Kidney capillary endothelial cell (primary cell): ENCODE measurements around the gene EPM2AIP1.
"Not testable (repeated sequence)": the region's sequence is repeated elsewhere in the genome, so short reads cannot be mapped to it uniquely, and the experiment has no call there.

Experiments
- DNase-seq: peaks from one replicate; pipeline ENCODE4 v3.0.0-alpha.2; 2018; ENCODE audit warnings: low spot score

EPM2AIP1 gene

DNA sequence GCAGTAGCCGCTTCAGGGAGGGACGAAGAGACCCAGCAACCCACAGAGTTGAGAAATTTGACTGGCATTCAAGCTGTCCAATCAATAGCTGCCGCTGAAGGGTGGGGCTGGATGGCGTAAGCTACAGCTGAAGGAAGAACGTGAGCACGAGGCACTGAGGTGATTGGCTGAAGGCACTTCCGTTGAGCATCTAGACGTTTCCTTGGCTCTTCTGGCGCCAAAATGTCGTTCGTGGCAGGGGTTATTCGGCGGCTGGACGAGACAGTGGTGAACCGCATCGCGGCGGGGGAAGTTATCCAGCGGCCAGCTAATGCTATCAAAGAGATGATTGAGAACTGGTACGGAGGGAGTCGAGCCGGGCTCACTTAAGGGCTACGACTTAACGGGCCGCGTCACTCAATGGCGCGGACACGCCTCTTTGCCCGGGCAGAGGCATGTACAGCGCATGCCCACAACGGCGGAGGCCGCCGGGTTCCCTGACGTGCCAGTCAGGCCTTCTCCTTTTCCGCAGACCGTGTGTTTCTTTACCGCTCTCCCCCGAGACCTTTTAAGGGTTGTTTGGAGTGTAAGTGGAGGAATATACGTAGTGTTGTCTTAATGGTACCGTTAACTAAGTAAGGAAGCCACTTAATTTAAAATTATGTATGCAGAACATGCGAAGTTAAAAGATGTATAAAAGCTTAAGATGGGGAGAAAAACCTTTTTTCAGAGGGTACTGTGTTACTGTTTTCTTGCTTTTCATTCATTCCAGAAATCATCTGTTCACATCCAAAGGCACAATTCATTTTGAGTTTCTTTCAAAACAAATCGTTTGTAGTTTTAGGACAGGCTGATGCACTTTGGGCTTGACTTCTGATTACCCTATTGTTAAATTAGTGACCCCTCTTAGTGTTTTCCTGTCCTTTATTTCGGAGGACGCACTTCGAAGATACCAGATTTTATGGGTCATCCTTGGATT lies 674 bp upstream of the EPM2AIP1 start, which contains the start of gene MLH1:
Gene MLH1, plus strand, starts transcription at position 193 of the 958 bp plus-strand sequence. Its CDS starts 30 bp downstream, at position 223.
- DNase-seq: peak; percentile 100

DNA sequence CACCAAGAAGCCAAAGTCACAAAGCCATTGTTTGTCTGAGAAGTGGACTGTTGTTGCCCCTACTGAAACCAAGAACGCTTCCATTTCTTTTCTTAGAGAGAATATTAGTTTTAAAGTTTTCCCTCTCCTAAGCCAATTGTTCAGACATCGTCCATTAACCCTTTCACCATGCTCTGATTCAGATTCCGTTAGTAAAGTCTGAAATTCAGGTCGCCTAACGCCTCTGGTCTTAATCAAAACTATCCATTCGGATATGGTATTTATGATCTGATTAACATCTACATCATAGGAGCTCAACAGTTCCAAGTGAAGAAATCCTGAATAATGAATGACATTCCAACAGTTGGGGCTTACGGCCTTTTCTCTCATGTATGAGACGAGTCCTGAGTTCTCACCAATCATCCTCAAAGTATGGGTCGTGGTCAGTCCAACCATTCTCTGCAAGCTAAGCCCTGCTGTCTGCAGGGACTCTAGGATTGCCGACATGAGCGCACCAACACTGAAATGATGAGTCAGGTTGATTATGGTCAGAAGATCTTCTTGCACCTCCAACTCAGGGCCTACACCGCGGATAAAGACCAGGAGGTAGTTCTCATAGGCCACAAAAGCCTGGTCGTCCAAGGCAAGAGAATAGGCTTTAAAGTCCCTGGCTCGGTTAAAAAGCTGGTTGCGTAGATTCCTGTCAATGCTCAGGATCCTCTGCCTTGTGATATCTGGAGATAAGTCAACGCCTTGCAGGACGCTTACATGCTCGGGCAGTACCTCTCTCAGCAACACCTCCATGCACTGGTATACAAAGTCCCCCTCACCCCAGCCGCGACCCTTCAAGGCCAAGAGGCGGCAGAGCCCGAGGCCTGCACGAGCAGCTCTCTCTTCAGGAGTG lies 767 bp downstream of the EPM2AIP1 start:
- DNase-seq: peak; percentile 31

DNA sequence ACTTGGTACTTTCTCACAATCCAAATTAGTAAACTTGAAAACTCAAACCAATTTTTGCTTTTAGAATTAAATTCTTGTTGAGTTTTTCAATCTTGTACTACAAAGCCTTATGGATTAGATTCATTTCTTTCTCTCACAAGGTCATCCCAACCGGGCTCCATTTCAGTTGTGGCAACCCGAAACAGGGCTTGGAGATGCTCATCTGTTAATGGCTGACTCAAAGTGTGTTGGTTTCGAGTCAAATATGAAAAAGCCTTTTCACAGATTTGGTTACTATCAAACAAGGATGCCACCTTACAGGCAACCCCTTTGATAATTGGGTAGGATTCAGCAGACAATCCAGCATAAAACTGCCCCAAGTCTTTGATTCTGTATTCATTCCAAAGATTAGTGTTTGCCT lies 1.8 kb downstream of the EPM2AIP1 start:
- no peak for DNase-seq

DNA sequence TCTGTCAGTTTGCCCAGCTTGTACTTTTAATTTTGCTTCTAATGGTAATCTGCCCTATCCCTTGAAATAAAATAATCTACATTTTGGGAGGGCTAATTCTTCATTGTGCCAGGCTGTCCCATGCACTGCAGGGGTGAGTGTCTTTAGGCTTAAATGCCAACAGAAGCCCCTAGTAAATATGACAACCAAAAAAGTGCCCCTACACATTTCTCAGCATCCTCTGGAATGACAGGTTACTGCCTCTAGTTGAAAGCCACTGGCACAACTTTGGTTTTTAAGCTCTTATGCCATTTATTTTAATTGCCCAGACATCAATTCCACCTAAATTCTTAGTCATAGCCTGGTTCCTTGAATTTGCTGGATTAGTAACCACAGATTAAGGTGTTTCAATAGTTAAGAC lies 3.4 kb downstream of the EPM2AIP1 start:
- DNase-seq: no peak

- DNase-seq: no peak
Measured at GRCh38 chr3:36989005-36989404, 3.9 kb downstream of the EPM2AIP1 start.

DNA sequence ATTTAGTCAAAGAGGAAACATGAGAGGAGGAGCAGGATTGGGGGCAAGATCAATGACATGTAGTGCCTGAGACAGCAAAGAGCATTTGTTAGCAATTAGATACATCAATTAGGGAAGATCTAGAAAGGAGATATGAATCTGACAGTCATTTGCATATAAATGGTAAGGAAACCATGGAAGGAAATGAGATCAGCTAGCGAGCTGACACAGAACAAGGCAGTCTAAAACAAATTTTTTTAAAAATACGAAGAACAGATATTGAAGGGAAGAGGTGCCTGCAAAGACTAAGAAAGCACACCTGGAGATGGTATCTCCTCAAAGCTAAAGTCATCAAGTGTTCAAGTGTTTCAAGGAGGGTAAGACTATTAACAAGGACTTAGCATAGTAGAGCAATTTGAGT lies 4.6 kb downstream of the EPM2AIP1 start:
- no peak for DNase-seq

- no peak for DNase-seq
Measured at GRCh38 chr3:36981006-36981405, 11.9 kb downstream of the EPM2AIP1 start.

DNA sequence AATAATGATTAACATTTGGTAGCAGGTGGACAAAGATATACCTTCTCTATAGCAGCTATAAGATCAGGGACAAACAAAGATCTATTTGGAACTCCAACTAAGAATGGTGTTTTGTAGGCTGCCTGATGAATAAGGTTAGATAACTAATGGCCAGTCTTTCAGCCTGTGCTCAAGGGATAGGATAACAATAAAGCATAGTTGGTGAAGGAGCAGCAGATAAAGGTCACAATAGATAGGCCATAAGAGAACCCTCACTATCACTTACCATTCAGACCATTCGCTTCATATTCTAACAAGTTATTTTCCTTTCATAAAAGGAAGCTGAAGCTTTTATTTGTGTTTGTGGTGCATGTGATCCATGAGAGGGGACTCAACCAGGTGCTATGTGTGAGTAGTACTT lies 19.8 kb downstream of the EPM2AIP1 start:
- no peak for DNase-seq

- no peak for DNase-seq
Measured at GRCh38 chr3:36972163-36972562, 20.8 kb downstream of the EPM2AIP1 start.

- peak; percentile 76 for DNase-seq
Measured at GRCh38 chr3:36969540-36970432, 23.1 kb downstream of the EPM2AIP1 start.

- no peak for DNase-seq
Measured at GRCh38 chr3:36969085-36969484, 23.8 kb downstream of the EPM2AIP1 start.

DNA sequence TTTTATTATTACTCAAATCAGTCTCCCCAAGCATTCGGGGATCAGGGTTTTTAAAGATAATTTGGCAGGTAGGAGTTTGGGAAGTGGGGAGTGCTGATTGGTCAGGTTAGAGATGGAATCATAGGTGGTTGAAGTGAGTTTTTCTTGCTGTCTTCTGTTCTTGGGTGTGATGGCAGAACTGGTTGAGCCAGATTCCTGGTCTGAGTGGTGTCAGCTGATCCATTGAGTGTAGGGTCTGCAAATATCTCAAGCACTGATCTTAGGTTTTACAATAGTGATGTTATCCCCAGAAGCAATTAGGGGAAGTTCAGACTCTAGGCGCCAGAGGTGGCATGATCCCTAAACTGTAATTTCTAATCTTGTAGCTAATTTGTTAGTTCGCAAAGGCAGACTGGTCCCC lies 27.5 kb downstream of the EPM2AIP1 start:
- DNase-seq: no peak

- DNase-seq: no peak
Measured at GRCh38 chr3:36964817-36965216, 28.1 kb downstream of the EPM2AIP1 start.

DNA sequence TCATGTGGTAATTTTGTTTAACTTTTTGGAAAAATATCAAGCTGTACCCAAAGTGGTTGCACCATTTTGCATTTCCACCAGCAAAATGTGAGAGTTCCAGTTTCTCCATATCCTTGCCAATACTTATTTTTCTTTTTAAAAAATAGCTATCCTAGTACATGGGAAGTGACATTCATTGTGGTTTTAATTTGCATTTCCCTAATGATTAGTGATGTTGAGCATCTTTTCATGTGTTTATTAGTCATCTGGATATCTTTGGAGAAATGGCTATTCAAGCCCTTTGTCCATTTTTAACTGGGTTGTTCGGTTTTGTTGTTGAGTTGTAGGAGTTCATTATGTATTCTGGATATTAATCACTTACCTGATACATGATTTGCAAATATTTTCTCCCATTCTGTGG lies 28.6 kb downstream of the EPM2AIP1 start:
- no peak for DNase-seq

DNA sequence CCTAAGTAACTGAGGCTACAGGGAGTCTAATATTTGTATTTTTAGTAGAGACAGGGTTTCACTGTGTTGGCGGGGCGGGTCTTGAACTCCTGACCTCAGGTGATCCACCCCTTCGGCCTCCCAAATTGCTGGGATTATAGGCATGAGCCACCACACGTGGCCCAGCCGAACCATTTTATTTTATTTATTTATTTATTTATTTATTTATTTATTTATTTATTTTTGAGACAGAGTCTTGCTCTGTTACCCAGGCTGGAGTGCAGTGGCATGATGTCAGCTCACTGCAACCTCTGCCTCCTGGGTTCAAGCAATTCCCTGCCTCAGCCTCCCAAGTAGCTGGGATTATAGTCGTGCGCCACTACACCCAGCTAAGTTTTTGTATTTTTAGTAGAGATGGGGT lies 29.9 kb downstream of the EPM2AIP1 start:
- DNase-seq: not testable (repeated sequence)

DNA sequence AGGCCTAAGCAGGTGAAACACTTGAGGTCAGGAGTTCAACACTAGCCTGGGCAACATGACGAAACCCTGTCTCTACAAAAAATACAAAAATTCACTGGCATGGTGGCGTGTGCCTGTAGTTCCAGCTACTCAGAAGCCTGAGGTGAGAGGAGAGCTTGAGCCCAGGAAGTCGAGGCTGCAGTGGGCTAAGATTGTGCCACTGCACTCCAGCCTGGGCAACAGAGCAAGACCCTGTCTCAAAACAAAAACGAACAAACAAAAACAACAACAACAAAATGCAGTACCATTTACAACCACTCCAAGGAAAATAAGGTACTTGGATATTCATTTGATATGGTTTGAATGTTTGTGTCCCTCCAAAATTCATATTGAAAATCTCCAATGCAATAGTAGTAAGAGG lies 32.4 kb downstream of the EPM2AIP1 start:
- no peak for DNase-seq

DNA sequence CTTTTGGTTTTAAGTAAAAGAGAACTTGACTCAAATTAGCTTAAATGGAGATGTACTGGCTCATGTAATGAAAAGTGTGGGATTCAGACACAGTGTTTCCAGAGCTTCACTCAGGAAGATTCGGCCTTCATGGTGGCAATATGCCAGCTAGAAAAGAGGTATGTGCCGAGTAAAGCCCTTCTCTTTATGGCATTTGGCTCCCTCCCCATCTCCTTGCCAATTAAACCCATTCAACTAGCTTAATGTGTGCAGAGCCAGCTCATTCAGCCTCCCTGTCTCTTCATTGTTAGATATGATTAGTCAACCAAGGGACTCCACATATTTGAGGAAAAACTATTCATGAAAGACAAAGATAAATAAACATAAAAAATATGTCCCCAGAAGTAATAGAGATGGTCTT lies 33.1 kb downstream of the EPM2AIP1 start:
- DNase-seq: peak; percentile 3

DNA sequence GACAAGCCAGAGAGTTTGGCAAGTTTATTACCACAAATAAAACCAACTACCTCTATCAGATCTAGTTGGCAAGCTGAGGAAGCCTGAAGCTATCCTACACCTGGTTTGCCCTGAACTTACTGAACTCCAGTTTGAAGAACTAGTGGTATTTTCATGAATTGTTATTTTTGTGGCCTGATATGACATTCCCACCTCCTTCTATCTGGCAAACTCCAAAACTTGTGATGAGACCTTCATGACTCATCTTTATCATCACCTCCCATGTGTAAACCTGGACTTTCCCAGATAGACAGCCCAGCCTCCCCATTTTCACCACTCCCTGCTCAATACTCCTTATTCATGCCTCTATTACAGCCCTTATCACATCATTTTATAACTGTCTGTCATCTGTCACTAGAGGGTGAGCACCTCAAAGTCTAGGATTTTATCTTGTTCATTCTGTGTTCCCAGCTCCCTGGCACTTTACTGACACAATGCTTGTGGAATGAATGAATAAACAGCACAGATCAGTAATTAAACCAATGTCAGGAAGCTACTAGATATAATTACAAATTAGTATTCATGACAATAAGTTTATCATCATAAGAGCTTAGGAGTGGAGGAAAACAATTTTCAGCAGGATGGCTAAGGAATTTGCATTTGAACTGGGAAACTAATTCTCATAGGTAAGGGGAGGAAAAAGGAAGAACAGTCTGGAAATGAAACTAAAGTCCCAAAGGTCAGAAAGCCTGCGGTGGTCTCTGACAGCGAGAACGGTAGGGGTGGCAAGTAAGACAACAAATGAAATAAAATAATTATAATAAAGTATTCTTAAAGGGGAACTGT lies 34.9 kb downstream of the EPM2AIP1 start:
- peak; percentile 22 for DNase-seq

DNA sequence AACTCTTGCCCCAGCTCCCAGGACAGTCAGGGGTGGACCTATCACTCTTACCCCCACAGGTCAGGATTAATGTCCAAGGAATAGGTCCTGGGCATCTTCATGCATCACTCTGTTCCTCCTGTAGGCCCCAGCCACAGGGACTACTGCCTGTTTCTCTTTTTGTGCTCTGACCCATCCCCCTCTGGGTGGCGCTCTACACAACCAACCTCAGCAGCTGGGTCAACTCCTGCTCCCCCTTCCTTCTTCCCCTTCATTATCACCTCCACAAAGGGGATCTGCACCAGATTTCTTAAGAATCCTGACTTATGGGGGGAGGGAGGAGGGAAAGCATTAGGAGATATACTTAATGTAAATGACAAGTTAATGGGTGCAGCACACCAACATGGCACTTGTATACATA lies 35.9 kb downstream of the EPM2AIP1 start:
- DNase-seq: no peak

GRCh38 chr3:36956155-36956554 lies 36.8 kb downstream of the EPM2AIP1 start:
- DNase-seq: no peak
